Measurements from ENCODE around the gene ACTN4. TPM values are rescaled to one million over a fixed set of nuclear protein-coding genes. Genes with fewer than 3 reads are reported as not detected.

ACTN4 gene
- total RNA-seq, 1 donor from 2014 or later = 744 TPM

Other genes with a start within 250 kb of the ACTN4 start
- 10.6 TPM for gene FAM98C, start 244.6 kb upstream of the ACTN4 start, total RNA-seq (ENCODE audit: unreplicated experiment)
- 8.1 TPM for gene RASGRP4, start 221.4 kb upstream of the ACTN4 start, total RNA-seq (ENCODE audit: unreplicated experiment)
- 1.3 TPM for gene RYR1, start 214.0 kb upstream of the ACTN4 start, total RNA-seq (ENCODE audit: unreplicated experiment)
- 7.5 TPM for gene MAP4K1, start 29.7 kb upstream of the ACTN4 start, total RNA-seq (ENCODE audit: unreplicated experiment)
- gene EIF3K, start 28.5 kb upstream of the ACTN4 start, total RNA-seq (ENCODE audit: unreplicated experiment) = 469 TPM
- 2.9 TPM for gene CAPN12, start 96.8 kb downstream of the ACTN4 start, total RNA-seq (ENCODE audit: unreplicated experiment)
- gene LGALS7, start 125.9 kb downstream of the ACTN4 start, total RNA-seq (ENCODE audit: unreplicated experiment) = 3.6 TPM
- 18.8 TPM for gene LGALS7B, start 141.6 kb downstream of the ACTN4 start, total RNA-seq (ENCODE audit: unreplicated experiment)
- 0.46 TPM for gene LGALS4, start 165.3 kb downstream of the ACTN4 start, total RNA-seq (ENCODE audit: unreplicated experiment)
- 101 TPM for gene ECH1, start 184.1 kb downstream of the ACTN4 start, total RNA-seq (ENCODE audit: unreplicated experiment)
- gene HNRNPL, start 202.3 kb downstream of the ACTN4 start, total RNA-seq (ENCODE audit: unreplicated experiment) = 343 TPM
- gene RINL, start 230.6 kb downstream of the ACTN4 start, total RNA-seq (ENCODE audit: unreplicated experiment) = 5.6 TPM

All from endothelial cell (in vitro differentiated cells).